CD8-positive, alpha-beta memory T cell (primary cell): Measurements from ENCODE around the gene RASGRP2. TPM values are rescaled to one million over a fixed set of nuclear protein-coding genes. Genes with fewer than 3 reads are reported as not detected.

Experiments used
- CTCF ChIA-PET: fragments of 350-600 bp; sonication (Branson Sonifier 250); formaldehyde crosslinking; loops from one replicate; lab custom pipeline; 2021; ENCODE audit warnings: antibody characterized with exemption; lab: Charles Lee
- POLR2A ChIA-PET: fragments of 350-600 bp; sonication (Branson Sonifier 250); formaldehyde crosslinking; loops from one replicate; lab custom pipeline; 2021; ENCODE audit warnings: antibody characterized with exemption; lab: Charles Lee
- DNase-seq, 5 donors: peaks; one replicate each; pipeline versions ENCODE4 v3.0.0 to v3.0.0-alpha.2; 2020 to 2022; ENCODE audit warnings: mixed read lengths in 1 of 5
- H3K27ac ChIP-seq: one replicate; pipeline ENCODE4 v1.7.0; 2013; ENCODE audit warnings: low read depth, mild to moderate bottlenecking, low read length, moderate library complexity
- H3K27me3 ChIP-seq: 2 replicates; pipeline ENCODE4 v1.7.0; 2013; ENCODE audit warnings: low read length, mild to moderate bottlenecking; ENCODE audit not compliant: insufficient read depth, poor library complexity, severe bottlenecking
- H3K36me3 ChIP-seq: 2 replicates; pipeline ENCODE4 v1.7.0; 2013; ENCODE audit warnings: mild to moderate bottlenecking, low read length, moderate library complexity; ENCODE audit not compliant: insufficient read depth
- H3K4me1 ChIP-seq: 2 replicates; pipeline ENCODE4 v1.7.0; 2013; ENCODE audit warnings: mild to moderate bottlenecking, low read length, moderate library complexity; ENCODE audit not compliant: insufficient read depth
- H3K4me3 ChIP-seq: 2 replicates; pipeline ENCODE4 v1.7.0; 2013; ENCODE audit warnings: mild to moderate bottlenecking, low read length
- H3K9me3 ChIP-seq: 2 replicates; pipeline ENCODE4 v1.7.0; 2013; ENCODE audit warnings: mild to moderate bottlenecking, low read length
- H3K27ac Mint-ChIP-seq, 8 donors: one replicate each; pipeline ENCODE4 v1.8.0; 2020 to 2021; ENCODE audit warnings: mixed read lengths in 8 of 8, mild to moderate bottlenecking in 6 of 8, inconsistent platforms in 3 of 8, moderate library complexity in 3 of 8
- H3K27me3 Mint-ChIP-seq, 2 donors: one replicate each; pipeline ENCODE4 v1.8.0; 2020 to 2021; ENCODE audit warnings: mixed read lengths in 2 of 2, mild to moderate bottlenecking in 1 of 2, moderate library complexity in 1 of 2
- H3K36me3 Mint-ChIP-seq, 3 donors: one replicate each; pipeline ENCODE4 v1.8.0; 2020 to 2021; ENCODE audit warnings: mixed read lengths in 3 of 3, inconsistent platforms in 1 of 3, mild to moderate bottlenecking in 1 of 3
- H3K4me1 Mint-ChIP-seq, 3 donors: one replicate each; pipeline ENCODE4 v1.8.0; 2020 to 2021; ENCODE audit warnings: mixed read lengths in 3 of 3, inconsistent platforms in 1 of 3, mild to moderate bottlenecking in 1 of 3
- H3K4me3 Mint-ChIP-seq, 7 donors: one replicate each; pipeline ENCODE4 v1.8.0; 2020 to 2021; ENCODE audit warnings: mixed read lengths in 7 of 7, mild to moderate bottlenecking in 6 of 7, moderate library complexity in 4 of 7, inconsistent platforms in 2 of 7
- H3K9me3 Mint-ChIP-seq, 5 donors: one replicate each; pipeline ENCODE4 v1.8.0; 2020 to 2022; ENCODE audit warnings: mixed read lengths in 5 of 5, mild to moderate bottlenecking in 3 of 5, moderate library complexity in 2 of 5, inconsistent platforms in 1 of 5
- polyA plus RNA-seq: library from polyadenylated mRNA; unstranded; fragments of 300-500 nt; fragmentation: Illumina TruSeq; gene quantifications from one replicate; pipeline ENCODE4 v1.2.3, GENCODE V29; 2021
- total RNA-seq, 2 experiments: library from RNA; stranded (reverse); gene quantifications; one replicate each; pipeline ENCODE4 v1.2.3, GENCODE V29; 2021

Gene RASGRP2
- total and polyA plus RNA-seq, 3 experiments from 2014 or later: 30.2 to 145 (median 33.5) TPM

DNA sequence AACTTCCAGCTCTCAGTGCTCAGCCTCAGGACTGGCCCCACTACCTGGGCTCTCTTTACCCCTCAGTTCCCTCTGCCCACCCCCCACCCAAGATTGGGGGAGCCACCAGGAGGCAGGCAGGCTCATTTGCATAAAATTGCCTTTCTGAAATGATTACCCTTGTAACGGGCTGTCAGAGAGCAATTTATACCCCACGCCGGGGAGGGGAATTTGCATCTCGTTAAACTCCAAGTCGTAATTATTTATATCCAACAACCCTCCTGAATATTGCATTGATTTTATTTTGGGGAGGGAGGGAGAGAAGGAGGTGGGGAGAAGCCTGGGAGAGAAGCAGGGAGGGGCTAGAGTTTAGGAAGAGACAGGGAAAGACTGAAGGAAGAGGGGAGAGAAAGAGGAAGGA is 29.3 kb downstream of the RASGRP2 start:
- Mint-ChIP-seq H3K9me3 (peaks cover 0 to 3% (median 0%) of the 10 kb centered on the region in 5 donors), H3K4me3 (peak overlapping the region in 3 of 7 donors; percentile 18 to 69 (median 69)), H3K4me1 (peaks cover 5 to 24% (median 17%) of the 10 kb centered on the region in 3 donors), H3K36me3 (peaks cover 0 to 2% (median 0%) of the 10 kb centered on the region in 3 donors), H3K27ac (no peak overlapping the region), H3K27me3 (peaks cover 55 to 83% of the 10 kb centered on the region in 2 donors)
- Histone ChIP-seq H3K9me3 (no peaks in the 10 kb centered on the region), H3K4me1 (peaks cover 8% of the 10 kb centered on the region), H3K4me3 (no peak overlapping the region), H3K36me3 (no peaks in the 10 kb centered on the region), H3K27me3 (peaks cover 56% of the 10 kb centered on the region), H3K27ac (no peak overlapping the region)
- POLR2A ChIA-PET: no interaction called here
- CTCF ChIA-PET: no interaction called here
- no peak for DNase-seq

DNA sequence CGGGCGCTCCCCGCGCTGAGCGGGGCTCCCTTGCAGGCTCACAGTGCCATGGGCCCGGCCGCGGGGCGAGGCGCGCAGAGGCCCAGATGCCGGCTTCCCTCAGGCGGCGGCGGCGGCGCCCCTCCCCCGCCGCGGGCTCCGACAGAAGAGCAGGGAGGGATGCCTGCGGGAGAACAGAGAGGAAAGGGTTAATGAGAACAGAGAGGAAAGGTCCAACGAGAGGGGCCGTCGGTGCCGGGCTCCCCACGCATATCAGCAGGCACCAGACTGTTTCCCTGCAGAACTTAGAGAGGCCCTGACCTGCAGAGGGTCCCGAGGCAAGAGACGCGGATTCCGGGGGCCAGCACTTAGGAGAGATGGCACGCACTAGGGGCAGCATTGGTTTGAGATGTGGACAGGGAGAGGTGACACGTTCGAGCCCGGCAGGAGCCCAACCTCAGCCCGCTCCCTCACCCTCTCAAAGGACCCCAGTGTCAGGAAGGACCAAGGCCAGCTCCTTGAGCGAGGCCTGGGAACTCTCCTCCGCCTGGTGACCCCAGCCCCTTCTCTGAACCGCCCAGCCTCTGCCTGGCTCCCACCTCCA is 30.1 kb downstream of the RASGRP2 start:
- H3K27ac ChIP-seq: no peak overlapping the region
- Mint-ChIP-seq H3K36me3 (peaks cover 0 to 2% (median 0%) of the 10 kb centered on the region in 3 donors), H3K9me3 (peaks cover 0 to 3% (median 0%) of the 10 kb centered on the region in 5 donors), H3K27ac (no peak overlapping the region), H3K4me3 (peak overlapping the region in 4 of 7 donors; percentile 9 to 69 (median 55)), H3K27me3 (peaks cover 54 to 83% of the 10 kb centered on the region in 2 donors), H3K4me1 (peaks cover 5 to 24% (median 17%) of the 10 kb centered on the region in 3 donors)
- H3K9me3 ChIP-seq: no peaks in the 10 kb centered on the region
- no peak overlapping the region for H3K4me3 ChIP-seq
- ChIA-PET POLR2A (interaction anchor here (1.0 kb wide), 1 partner anchor 30 kb away, joined by 3 read pairs; the partner anchor contains the start of gene RASGRP2), CTCF (interaction anchor here (1.0 kb wide), 1 partner anchor 10 kb away, joined by 4 read pairs; no protein-coding TSS in a partner anchor)
- H3K36me3 ChIP-seq: no peaks in the 10 kb centered on the region
- no peak for DNase-seq
- peaks cover 56% of the 10 kb centered on the region for H3K27me3 ChIP-seq
- H3K4me1 ChIP-seq: peaks cover 8% of the 10 kb centered on the region

DNA sequence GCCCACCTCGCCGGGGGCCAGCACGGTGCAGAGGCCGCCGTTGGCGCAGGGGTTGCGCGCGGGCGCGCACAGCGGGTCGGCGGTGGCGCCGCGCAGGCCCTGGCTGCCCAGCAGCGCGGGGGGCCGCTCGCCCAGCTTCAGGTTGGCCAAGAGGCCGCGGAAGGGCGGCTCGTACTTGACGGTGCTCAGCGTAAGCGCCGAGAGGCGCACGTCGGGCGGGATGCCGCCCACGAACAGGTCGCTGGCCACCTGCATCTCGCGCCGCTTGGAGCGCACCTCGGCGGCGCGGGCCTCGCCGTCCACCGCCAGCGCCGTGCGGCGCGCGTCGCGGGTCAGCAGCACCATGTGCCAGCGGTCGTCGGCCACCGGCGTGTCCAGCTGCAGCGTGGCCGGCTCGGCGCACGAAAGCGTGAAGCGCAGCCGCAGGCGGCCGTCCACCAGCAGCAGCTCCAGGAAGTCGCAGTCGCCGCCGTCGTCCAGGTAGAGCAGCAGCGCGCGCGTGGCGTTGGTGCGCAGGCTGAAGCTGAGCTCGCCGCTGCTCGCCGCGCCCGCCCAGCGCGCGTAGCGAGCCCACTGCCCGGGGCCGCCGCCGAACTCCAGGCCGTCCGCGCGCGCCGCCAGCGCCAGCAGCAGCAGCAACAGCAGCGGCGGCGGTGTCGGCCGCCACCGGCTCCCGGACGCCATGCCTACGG is 30.8 kb downstream of the RASGRP2 start:
- no peak overlapping the region for H3K4me3 ChIP-seq
- POLR2A ChIA-PET: interaction anchor here (1.0 kb wide), 1 partner anchor 31 kb away, joined by 3 read pairs; the partner anchor contains the start of gene RASGRP2
- DNase-seq: no peak
- CTCF ChIA-PET: interaction anchor here (1.0 kb wide), 1 partner anchor 9 kb away, joined by 4 read pairs; no protein-coding TSS in a partner anchor
- no peaks in the 10 kb centered on the region for H3K9me3 ChIP-seq
- H3K4me1 ChIP-seq: peaks cover 8% of the 10 kb centered on the region
- Mint-ChIP-seq H3K27ac (no peak overlapping the region), H3K4me3 (no peak overlapping the region), H3K27me3 (peaks cover 59 to 80% of the 10 kb centered on the region in 2 donors), H3K36me3 (peaks cover 0 to 2% (median 0%) of the 10 kb centered on the region in 3 donors), H3K9me3 (peaks cover 0 to 3% (median 0%) of the 10 kb centered on the region in 5 donors), H3K4me1 (peaks cover 5 to 24% (median 17%) of the 10 kb centered on the region in 3 donors)
- peaks cover 56% of the 10 kb centered on the region for H3K27me3 ChIP-seq
- no peaks in the 10 kb centered on the region for H3K36me3 ChIP-seq
- H3K27ac ChIP-seq: no peak overlapping the region

DNA sequence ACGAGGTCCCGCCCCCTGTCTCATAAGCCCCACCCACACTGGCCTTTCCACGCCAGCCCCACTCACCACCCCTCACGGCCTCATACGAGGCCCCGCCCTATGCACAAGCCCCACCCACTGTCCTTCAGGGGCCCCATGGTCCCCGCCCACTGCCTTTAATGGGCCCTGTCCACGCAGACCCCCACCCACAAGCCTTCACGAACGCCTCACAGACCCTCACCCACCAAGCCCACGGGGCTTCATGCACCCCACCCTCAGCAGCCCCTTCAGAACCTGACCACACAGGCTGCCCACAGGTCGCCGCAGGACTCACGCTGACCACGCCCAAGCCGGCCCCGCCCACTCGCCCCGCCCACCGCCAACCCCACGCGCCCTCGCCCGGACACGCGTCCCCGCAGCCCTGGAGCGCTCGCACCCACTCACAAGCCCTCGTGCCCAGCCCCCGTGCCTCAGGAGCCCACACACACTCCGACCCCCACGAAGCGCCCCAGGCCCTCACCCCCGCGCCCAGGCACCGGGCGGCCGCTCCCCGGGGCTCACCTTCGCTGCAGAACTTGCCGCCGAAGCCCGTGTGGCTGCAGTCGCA is 31.4 kb downstream of the RASGRP2 start:
- H3K4me1 Mint-ChIP-seq: peaks cover 5 to 24% (median 17%) of the 10 kb centered on the region in 3 donors
- POLR2A ChIA-PET: interaction anchor here (1.0 kb wide), 1 partner anchor 31 kb away, joined by 3 read pairs; the partner anchor contains the start of gene RASGRP2
- Histone ChIP-seq H3K4me1 (peaks cover 8% of the 10 kb centered on the region), H3K4me3 (no peak overlapping the region), H3K27ac (no peak overlapping the region), H3K9me3 (no peaks in the 10 kb centered on the region), H3K36me3 (no peaks in the 10 kb centered on the region), H3K27me3 (peaks cover 51% of the 10 kb centered on the region)
- peak overlapping the region in 1 of 8 donors; percentile 81 for H3K27ac Mint-ChIP-seq
- CTCF ChIA-PET: interaction anchor here (1.0 kb wide), 1 partner anchor 9 kb away, joined by 4 read pairs; no protein-coding TSS in a partner anchor
- DNase-seq: no peak
- peaks cover 0 to 2% (median 0%) of the 10 kb centered on the region in 3 donors for H3K36me3 Mint-ChIP-seq
- peaks cover 57 to 79% of the 10 kb centered on the region in 2 donors for H3K27me3 Mint-ChIP-seq
- peak overlapping the region in 5 of 7 donors; percentile 20 to 62 (median 39) for H3K4me3 Mint-ChIP-seq
- peaks cover 0 to 3% (median 0%) of the 10 kb centered on the region in 5 donors for H3K9me3 Mint-ChIP-seq

DNA sequence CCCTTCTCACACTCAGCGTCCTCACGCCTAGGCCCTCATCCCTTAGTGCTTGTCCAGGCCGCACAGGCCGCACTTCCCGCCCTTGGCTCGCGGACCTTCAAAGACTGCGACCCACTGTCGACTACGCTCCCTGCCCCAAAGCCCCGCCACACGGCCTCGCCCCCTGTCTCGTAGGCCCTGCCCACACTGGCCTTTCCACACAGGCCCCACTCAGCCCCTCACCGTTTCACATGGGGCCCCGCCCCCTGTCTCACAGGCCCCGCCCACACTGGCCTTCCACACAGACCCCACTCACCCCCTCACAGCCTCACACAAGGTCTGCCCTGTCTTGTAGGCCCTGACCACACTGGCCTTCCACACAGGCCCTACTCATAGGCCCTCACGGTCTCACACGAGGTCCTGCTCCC is 32.0 kb downstream of the RASGRP2 start:
- Mint-ChIP-seq H3K9me3 (peaks cover 0 to 3% (median 0%) of the 10 kb centered on the region in 5 donors), H3K27ac (no peak overlapping the region), H3K27me3 (peaks cover 52 to 76% of the 10 kb centered on the region in 2 donors), H3K4me1 (peaks cover 5 to 24% (median 17%) of the 10 kb centered on the region in 3 donors), H3K36me3 (peaks cover 0 to 2% (median 0%) of the 10 kb centered on the region in 3 donors), H3K4me3 (peak overlapping the region in 4 of 7 donors; percentile 20 to 45 (median 36))
- peaks cover 45% of the 10 kb centered on the region for H3K27me3 ChIP-seq
- POLR2A ChIA-PET: no interaction called here
- DNase-seq: no peak
- no peaks in the 10 kb centered on the region for H3K36me3 ChIP-seq
- no peak overlapping the region for H3K4me3 ChIP-seq
- CTCF ChIA-PET: no interaction called here
- H3K4me1 ChIP-seq: peaks cover 8% of the 10 kb centered on the region
- H3K9me3 ChIP-seq: no peaks in the 10 kb centered on the region
- no peak overlapping the region for H3K27ac ChIP-seq

DNA sequence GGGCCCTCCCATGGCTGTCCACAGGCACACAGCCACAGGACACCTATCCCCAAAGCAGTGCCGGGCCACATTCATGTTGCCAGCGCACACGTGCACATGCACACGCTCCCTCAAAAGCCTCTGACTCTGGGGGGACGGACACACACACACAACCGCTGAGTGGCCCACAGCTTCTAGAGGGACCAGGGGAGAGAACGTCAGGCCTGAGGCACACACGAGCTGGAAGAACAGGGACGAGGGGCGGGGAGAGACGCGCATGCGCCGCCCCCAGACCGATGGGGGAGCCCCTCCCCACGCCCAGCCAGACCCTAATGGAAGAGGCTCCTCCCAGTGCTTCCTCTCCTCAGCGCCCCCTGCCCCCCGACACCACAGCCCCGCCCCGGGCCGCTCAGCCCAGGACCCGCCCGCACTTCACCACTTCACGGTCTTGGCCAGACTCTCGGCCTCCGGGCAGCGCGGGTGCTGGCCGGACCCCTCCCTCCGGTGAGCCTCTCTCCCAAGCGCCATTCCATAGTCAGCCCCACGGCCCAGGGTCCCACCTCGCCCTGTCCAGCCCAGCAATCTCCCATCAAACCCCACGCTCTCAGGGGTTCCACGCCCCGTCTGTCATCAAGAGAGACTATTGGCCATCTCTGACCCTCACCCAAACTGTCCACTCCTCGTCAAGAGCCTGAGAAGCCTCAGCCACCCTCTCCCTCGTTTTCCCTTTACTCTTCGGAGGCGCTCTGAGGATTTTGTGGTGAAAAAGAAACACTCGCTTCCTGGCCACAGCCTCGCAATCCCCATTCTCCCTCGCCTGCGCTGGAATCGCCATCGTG is 32.6 kb downstream of the RASGRP2 start:
- peak overlapping the region in 2 of 7 donors; percentile 5 to 57 for H3K4me3 Mint-ChIP-seq
- POLR2A ChIA-PET: no interaction called here
- H3K9me3 Mint-ChIP-seq: peaks cover 0 to 3% (median 0%) of the 10 kb centered on the region in 5 donors
- CTCF ChIA-PET: no interaction called here
- Histone ChIP-seq H3K36me3 (no peaks in the 10 kb centered on the region), H3K27ac (no peak overlapping the region), H3K4me1 (peaks cover 8% of the 10 kb centered on the region), H3K4me3 (no peak overlapping the region), H3K27me3 (peaks cover 44% of the 10 kb centered on the region), H3K9me3 (no peaks in the 10 kb centered on the region)
- DNase-seq: no peak
- peaks cover 0 to 2% (median 0%) of the 10 kb centered on the region in 3 donors for H3K36me3 Mint-ChIP-seq
- peaks cover 5 to 24% (median 17%) of the 10 kb centered on the region in 3 donors for H3K4me1 Mint-ChIP-seq
- peak overlapping the region in 3 of 8 donors; percentile 62 to 84 (median 65) for H3K27ac Mint-ChIP-seq
- H3K27me3 Mint-ChIP-seq: peaks cover 52 to 77% of the 10 kb centered on the region in 2 donors
